Pancreas (tissue), 10 donors: ENCODE results near the gene LHPP. TPM values are rescaled to one million over a fixed set of nuclear protein-coding genes. Genes with fewer than 3 reads are reported as not detected.

Experiments used
- ATAC-seq, 4 donors: fragments of 200-7000 bp; cut with Tn5 transposase; one replicate each; pipeline versions ENCODE4 v1.8.0 to v1.9.1; 2020; ENCODE audit warnings: mild to moderate bottlenecking in 4 of 4, moderate library complexity in 4 of 4
- DNase-seq, 6 donors: peaks; one replicate each; pipeline ENCODE4 v3.0.0-alpha.2; 2020
- FAIRE-seq: peaks from 2 replicates; lab custom pipeline; 2012; peaks lifted over from hg19 to GRCh38; lab: Jason Lieb, UNC
- H3K27ac ChIP-seq, 4 donors: fragments of 200-600 bp; sonication (generic); 1 replicate in 3 of 4; 2 replicates in 1 of 4; pipeline versions ENCODE4 v1.5.0 to v1.8.0; 2020
- H3K27me3 ChIP-seq, 4 donors: fragments of 200-600 bp; one replicate each; pipeline ENCODE4 v1.8.0; 2021
- H3K36me3 ChIP-seq, 3 donors: fragments of 200-600 bp; sonication (generic) in 1 of 3; one replicate each; pipeline versions ENCODE4 v1.5.0 to v1.8.0; 2020 to 2021
- H3K4me1 ChIP-seq, 3 donors: fragments of 200-600 bp; one replicate each; pipeline ENCODE4 v1.8.0; 2021
- H3K4me3 ChIP-seq, 4 donors: fragments of 200-600 bp; sonication (generic) in 2 of 4; one replicate each; pipeline versions ENCODE4 v1.5.0 to v1.8.0; 2020 to 2021
- H3K9me3 ChIP-seq, 4 donors: fragments of 200-600 bp; one replicate each; pipeline ENCODE4 v1.8.0; 2021
- WGBS, 2 donors: extraction: QIAGEN DNeasy Blood & Tissue Kit; methylation state at CpG; one replicate each; pipeline ENCODE4 v1.1.7; 2013; 5-methylcytosine and 5-hydroxymethylcytosine counted together
- intact Hi-C, 3 donors: fragments of 100-400 bp; cut with DNase I; formaldehyde crosslinking; loops; one replicate each; pipeline versions ENCODE4 v1.11.1 to v1.14.2; 2022
- polyA plus RNA-seq, 2 donors: library from polyadenylated mRNA; stranded (reverse); fragments of 200-250 nt; gene quantifications; one replicate each; pipeline ENCODE4 v1.2.3, GENCODE V29; 2013
- total RNA-seq, 6 donors: library from RNA; stranded (reverse); fragmentation: NEBNext Ultra II Directional in 4 of 6; extraction: Animal tissue kit (Norgen Biotek cat#: 25700) in 4 of 6; gene quantifications; one replicate each; pipeline versions ENCODE4 v1.2.1 to v1.2.4, GENCODE V29; 2021 to 2023
- TF ChIP-seq, protein P1 (sequence below), 4 donors: fragments of 200-600 bp; sonication (generic) in 3 of 4; IDR thresholded peaks; one replicate each; pipeline versions ENCODE4 v1.5.0 to v1.8.0; 2021; ENCODE audit warnings: antibody characterized with exemption in 4 of 4
- donor health status: healthy with polysubstance abuse.
- donor health status: DM: no; HTN: no; CAD: no; lungs with moderate emphysema.
- donor health status: DM: no; HTN: no; CAD: no.
- donor health status: control.
- donor health status: control.
- donor health status: Bipolar disorder and iron deficiency.
- donor health status: DM: yes; HTN: yes; CAD: no.
- donor health status: DM: no; HTN: no; CAD: no.
- donor health status: DM: no; HTN: no; CAD: no.
- donor health status: DM: yes; HTN: yes; CAD: no.

LHPP gene
- total and polyA plus RNA-seq, 8 donors = 5.3 to 10.8 (median 7.8) TPM

DNA sequence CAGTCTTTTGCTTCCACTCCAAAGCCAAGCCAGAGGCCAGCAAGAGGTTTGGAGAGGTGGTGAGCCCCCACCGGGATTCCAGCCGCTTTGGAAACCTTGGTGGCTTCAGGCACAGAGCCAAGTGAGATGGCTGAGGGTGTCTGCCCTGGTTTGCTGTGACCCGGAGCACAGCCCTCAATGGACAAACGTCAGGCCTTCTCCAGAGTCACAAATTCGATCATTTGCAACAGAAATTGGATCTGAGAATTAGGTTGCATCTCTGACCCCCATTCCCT lies 10.9 kb upstream of the LHPP start:
- no peak for ATAC-seq
- intact Hi-C loops = no loop called here

DNA sequence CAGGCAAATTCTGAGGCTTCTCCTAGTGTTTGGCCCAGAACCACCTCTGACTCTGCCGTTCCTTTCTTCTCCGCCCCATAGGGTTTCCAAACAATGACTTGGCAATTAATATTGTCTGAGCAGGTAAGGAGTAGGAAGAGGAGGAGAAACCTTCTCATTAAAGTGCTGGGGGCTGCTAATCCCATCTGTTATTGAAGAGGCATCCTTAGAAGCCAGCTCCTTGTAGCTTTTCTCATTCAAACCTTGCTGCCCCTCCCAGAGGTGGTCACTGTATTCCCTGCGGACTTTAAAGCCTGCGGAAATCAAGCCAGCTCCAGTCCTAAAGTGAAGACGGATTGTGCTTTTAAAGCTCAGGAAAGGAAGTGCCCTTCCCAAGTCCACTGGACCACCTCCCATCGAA lies 10.3 kb upstream of the LHPP start:
- FAIRE-seq = no peak
- Histone ChIP-seq H3K27me3 (peaks cover 0 to 38% (median 16%) of the 10 kb centered on the region in 4 donors), H3K4me1 (peaks cover 0 to 9% (median 7%) of the 10 kb centered on the region in 3 donors), H3K36me3 (no peaks in the 10 kb centered on the region), H3K4me3 (no peak overlapping the region), H3K9me3 (no peaks in the 10 kb centered on the region), H3K27ac (no peak overlapping the region)
- TF ChIP-seq, protein P1, sequence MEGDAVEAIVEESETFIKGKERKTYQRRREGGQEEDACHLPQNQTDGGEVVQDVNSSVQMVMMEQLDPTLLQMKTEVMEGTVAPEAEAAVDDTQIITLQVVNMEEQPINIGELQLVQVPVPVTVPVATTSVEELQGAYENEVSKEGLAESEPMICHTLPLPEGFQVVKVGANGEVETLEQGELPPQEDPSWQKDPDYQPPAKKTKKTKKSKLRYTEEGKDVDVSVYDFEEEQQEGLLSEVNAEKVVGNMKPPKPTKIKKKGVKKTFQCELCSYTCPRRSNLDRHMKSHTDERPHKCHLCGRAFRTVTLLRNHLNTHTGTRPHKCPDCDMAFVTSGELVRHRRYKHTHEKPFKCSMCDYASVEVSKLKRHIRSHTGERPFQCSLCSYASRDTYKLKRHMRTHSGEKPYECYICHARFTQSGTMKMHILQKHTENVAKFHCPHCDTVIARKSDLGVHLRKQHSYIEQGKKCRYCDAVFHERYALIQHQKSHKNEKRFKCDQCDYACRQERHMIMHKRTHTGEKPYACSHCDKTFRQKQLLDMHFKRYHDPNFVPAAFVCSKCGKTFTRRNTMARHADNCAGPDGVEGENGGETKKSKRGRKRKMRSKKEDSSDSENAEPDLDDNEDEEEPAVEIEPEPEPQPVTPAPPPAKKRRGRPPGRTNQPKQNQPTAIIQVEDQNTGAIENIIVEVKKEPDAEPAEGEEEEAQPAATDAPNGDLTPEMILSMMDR (IDR thresholded peaks at IDR 0.05) = no peak
- 16 to 18% methylated on average over 6 of the region's 6 CpGs for WGBS, 2 donors
- DNase-seq = no peak
- intact Hi-C loops = no loop called here
- no peak for ATAC-seq

More for the DNA sequence above, 10.9 kb upstream of the LHPP start:
- Histone ChIP-seq H3K9me3 (no peaks in the 10 kb centered on the region), H3K4me3 (no peak overlapping the region), H3K27me3 (peaks cover 0 to 38% (median 17%) of the 10 kb centered on the region in 4 donors), H3K36me3 (no peaks in the 10 kb centered on the region), H3K27ac (no peak overlapping the region), H3K4me1 (peaks cover 0 to 9% (median 7%) of the 10 kb centered on the region in 3 donors)
- DNase-seq (no peak), FAIRE-seq (no peak)
- TF ChIP-seq, protein P1 (IDR thresholded peaks at IDR 0.05) = no peak
- WGBS, 2 donors = 5 to 9% methylated on average over 5 of the region's 5 CpGs

DNA sequence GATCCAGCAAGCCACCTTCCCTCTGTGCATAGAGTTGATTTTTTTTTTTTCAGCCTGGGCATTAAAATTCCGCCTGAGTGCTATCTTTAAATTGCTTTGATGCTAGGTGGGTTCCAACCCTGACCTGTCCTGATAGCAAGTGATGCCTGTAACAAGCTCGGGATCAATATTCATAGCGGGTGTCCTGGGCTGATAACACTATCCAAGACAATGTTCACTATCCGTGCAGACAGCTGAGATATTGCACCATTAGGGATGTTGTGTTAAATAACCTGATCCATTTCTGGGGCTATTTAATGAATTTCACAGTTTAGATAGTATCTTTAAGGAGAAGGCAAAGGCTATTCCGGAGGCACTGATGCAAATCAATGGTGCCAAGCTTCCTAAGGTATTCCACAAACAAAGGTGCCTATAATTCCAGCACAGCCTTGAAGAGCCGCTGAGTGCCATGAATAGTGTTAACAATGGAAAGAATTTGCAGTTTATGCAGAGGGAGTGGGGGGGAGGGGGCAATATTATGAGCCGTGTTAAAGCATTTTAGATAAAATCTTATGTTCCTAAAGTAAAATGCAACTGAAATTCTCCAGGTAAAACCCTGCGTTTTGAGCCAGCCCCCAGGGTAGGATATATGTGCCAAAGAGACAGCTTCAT lies 7.5 kb upstream of the LHPP start:
- H3K27ac ChIP-seq = no peak overlapping the region
- DNase-seq = no peak
- WGBS, 2 donors = 8 to 10% methylated on average over 8 of the region's 8 CpGs
- H3K27me3 ChIP-seq = peaks cover 0 to 16% (median 4%) of the 10 kb centered on the region in 4 donors
- intact Hi-C loops = no loop called here
- H3K36me3 ChIP-seq = no peaks in the 10 kb centered on the region
- no peak for ATAC-seq
- TF ChIP-seq, protein P1 (IDR thresholded peaks at IDR 0.05) = no peak
- H3K4me3 ChIP-seq = no peak overlapping the region
- no peaks in the 10 kb centered on the region for H3K4me1 ChIP-seq
- no peaks in the 10 kb centered on the region for H3K9me3 ChIP-seq
- no peak for FAIRE-seq

DNA sequence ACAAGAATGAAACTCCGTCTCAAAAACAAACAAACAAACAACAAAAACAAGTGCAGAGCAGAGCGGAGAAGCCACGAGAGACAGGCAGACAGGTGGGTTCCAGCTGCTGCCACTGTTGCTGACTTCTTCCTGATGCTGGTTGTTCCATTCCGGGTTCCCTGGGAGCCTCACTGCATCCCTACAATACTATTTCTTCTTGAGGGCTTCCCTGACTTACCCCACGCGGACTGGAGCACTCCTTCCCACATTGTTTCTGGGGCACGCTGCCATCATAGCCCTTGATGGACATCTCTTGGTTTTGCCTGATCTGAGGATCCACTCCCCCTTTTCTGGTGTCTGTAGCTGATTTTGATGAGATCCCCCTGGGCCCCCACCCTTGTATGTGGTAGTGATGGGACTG lies 6.2 kb upstream of the LHPP start:
- Histone ChIP-seq H3K36me3 (no peaks in the 10 kb centered on the region), H3K27me3 (peaks cover 0 to 6% (median 0%) of the 10 kb centered on the region in 4 donors), H3K4me1 (no peaks in the 10 kb centered on the region), H3K9me3 (no peaks in the 10 kb centered on the region), H3K4me3 (no peak overlapping the region), H3K27ac (no peak overlapping the region)
- no peak for ATAC-seq
- TF ChIP-seq, protein P1 (IDR thresholded peaks at IDR 0.05) = no peak
- intact Hi-C loops = no loop called here
- DNase-seq = no peak
- WGBS, 2 donors = 40 to 63% methylated on average over 7 of the region's 7 CpGs
- no peak for FAIRE-seq

DNA sequence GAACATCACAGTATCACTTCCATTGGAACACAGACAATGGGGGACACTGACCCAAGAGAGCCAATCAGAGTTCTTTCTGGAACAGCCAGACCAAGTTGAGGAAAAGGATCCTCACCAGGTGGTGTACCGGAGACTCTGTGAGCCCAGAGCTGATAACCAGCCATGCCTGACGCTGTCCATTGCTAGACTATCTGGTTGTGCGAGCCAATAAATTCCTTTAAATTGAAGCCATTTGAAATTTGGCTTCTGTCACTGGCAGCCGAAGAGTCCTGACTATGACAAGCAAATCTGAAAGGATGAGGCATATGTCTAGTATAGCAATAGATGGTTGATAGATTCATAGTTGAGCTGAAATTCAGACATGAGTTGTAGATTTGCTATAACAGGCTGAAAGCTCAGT lies 3.1 kb upstream of the LHPP start:
- ATAC-seq = no peak

More for the DNA sequence above, 3.1 kb upstream of the LHPP start:
- no peaks in the 10 kb centered on the region for H3K36me3 ChIP-seq
- TF ChIP-seq, protein P1 (IDR thresholded peaks at IDR 0.05) = no peak
- DNase-seq (no peak), FAIRE-seq (no peak)
- no peak overlapping the region for H3K27ac ChIP-seq
- peaks cover 0 to 3% (median 0%) of the 10 kb centered on the region in 3 donors for H3K4me1 ChIP-seq
- no peaks in the 10 kb centered on the region for H3K9me3 ChIP-seq
- WGBS, 2 donors = 83 to 91% methylated on average over 4 of the region's 4 CpGs
- intact Hi-C loops = no loop called here
- H3K27me3 ChIP-seq = no peaks in the 10 kb centered on the region
- no peak overlapping the region for H3K4me3 ChIP-seq
